HG02610 (cell line): ENCODE measurements around the gene GRHL3.

Experiments
- ATAC-seq: cut with Tn5 transposase; IDR thresholded peaks from one replicate; pipeline ENCODE4 v1.9.1; 2021; ENCODE audit warnings: mild to moderate bottlenecking, moderate library complexity; ENCODE audit not compliant: unreplicated experiment

Gene GRHL3

GRCh38 chr1:24340770-24341169 is 21.6 kb downstream of the GRHL3 start:
- no peak for ATAC-seq

GRCh38 chr1:24341260-24341659 is 22.1 kb downstream of the GRHL3 start:
- ATAC-seq, result no peak

DNA sequence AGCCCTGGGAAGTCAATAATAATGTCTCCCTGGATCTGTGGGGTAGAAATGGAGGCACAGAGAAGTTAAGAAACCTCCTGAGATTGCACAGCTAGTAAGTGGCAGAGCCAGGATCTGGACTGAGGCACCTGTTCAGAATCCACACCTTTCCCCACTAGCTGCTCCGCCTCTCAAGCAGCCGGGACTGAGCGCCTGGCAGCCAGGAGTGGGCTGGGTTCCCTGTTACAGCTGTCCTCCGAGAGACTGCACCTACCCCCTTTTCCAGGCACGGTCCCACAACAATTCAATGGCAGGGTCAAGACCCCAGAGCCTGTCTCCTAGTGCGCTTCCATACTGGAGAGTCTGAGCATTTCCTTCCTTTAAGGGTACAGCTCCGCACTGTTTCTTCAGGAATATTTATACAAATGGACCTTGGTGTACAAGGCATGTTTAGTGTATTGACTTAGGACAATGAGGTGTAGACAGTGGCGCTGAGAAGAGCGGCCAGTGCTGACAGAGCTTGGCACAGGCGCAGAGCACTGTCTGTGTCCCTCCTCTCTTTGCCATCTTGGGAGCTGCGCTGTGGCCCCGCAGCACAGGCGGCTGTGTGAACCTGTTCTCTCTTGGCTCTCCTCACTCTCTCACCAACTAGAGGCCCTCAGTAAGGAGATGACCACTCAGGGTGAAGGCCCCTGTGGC is 24.4 kb downstream of the GRHL3 start:
- ATAC-seq, result no peak

- ATAC-seq, result no peak
Observed at GRCh38 chr1:24344090-24344742, 25.1 kb downstream of the GRHL3 start.

DNA sequence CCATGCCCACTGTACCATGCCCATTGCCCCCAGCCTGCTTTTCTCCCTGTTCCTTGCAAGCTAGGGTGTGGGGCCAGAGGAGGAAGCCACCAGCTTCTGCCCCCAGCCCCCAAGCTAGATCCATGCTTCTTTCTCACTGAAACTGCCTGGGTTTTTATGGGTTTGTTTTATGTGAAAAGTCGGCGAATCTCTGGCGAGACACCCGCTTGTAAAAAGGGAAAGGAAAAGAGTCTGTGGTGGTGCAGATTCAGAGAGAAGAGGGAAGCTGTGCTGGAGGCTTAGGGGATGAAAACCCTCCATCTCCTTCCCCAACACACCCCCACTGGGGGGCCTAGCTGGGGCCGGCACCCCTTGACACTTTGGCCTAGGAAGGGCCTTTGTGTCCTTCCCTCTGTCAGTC is 26.2 kb downstream of the GRHL3 start:
- no peak for ATAC-seq

DNA sequence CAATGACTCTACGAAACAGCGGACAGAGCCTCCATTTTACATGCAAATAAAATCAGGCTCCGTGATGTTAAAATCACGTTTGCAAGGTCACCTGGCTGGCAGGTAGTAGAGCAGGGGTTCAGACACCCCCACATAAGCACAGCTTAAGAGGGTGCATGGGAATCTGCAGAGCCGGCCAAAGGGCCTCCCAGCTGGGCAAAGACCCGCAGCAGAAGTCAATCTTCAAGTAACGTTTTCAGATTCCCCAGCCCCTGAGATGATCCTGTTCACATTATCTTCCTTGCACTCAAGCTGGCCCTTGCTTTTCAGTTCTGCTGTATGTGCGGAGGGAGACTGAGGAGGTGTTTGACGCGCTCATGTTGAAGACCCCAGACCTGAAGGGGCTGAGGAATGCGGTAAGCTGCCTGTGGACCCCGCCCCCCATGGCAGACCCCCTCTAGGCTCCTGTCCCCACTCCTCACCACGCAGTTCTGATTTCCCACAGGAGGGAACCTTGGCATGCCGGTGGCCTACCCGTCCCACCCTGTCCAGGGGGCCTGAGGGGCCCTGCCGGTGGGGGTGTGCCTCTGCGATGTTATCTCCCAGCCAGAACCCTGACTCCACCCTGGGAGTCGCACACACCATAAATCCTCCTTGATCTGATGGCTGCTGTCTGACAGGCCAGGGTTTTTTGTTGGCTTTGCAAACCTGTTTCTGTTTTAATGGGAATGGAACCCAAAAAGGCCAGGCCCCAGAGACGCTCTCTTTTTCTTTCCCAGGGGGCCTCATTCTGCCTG is 28.2 kb downstream of the GRHL3 start:
- no peak for ATAC-seq

GRCh38 chr1:24348196-24348595 is 29.0 kb downstream of the GRHL3 start:
- ATAC-seq, result no peak

DNA sequence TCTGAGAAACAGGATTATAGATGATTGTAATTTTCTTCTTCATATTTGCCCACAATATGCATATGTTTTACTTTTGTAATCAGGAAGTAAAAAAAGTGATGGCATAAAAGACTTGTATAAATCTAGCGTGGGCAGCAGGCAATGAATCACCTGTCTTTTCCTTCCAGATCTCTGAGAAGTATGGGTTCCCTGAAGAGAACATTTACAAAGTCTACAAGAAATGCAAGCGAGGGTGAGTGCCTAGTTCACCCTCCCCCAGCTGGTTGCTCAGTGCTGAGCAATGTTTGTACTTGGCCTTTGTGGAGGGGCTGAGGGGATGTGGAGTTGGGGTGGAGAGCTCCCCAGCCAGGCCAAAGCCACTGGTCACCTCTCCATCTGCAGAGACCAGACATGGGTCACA is 30.7 kb downstream of the GRHL3 start:
- ATAC-seq, result no peak

DNA sequence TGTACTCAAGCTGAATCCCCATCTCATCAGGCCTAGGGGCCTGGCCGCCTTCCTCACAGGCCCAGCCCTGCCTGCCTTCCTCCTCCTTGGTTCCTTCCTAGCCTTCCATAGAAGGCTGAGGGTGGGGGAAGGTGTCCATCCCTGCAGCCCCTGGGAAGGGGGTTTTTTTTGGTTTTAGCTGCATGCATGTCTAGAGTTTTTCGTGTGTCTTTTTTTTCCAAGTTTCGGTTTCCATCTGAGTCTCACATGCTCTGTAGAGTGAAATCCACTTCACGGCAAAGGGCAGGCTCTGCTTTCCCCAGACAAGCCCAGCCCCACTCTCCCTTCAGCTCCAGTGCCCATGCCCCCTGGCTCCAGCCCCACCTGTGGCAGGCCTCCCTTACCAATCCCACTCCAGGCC is 32.1 kb downstream of the GRHL3 start:
- peak; percentile 64 for ATAC-seq

- ATAC-seq, result no peak
Observed at GRCh38 chr1:24351918-24352627, 32.9 kb downstream of the GRHL3 start.

GRCh38 chr1:24353292-24353891 is 34.2 kb downstream of the GRHL3 start:
- no peak for ATAC-seq

DNA sequence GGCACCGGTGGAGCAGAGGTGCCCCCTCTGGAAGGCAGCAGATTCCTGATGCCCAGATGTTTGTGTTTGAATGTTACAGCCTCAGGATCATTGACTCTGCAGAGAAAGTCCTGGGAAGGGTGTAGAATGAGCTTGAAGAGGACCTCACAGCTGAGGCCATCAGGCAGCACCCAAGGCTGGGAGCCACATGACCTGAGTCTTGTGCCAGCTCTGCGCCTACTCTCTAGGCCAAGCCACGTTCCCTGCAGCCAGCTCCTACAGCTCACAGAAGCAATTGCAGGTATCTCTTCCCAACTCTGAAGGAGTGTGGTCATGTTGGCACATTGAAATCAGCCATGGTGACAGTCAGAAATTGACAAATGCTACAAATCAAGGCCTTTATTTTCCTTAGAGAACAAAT is 36.3 kb downstream of the GRHL3 start:
- ATAC-seq, result no peak

DNA sequence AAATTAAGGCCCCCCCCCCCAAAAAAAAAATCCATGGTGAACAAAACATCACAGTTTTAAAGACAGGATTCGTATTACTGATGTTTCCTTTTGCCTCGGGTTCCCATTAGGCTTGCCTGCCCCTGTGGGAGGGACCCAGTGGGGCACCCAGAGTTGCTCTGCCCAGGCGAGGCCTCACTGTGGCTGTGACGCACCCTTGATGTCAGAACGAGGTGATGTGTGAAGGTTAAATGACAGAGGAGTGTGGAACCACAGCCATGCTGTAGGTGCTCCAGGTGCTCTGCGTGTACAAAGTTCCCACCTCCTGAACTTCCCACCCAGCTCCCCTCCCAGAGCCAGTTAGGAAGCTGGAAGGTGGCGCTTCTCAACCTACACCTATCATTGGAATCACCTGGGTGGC is 37.9 kb downstream of the GRHL3 start:
- ATAC-seq, result no peak

- no peak for ATAC-seq
Observed at GRCh38 chr1:24360681-24361080, 41.5 kb downstream of the GRHL3 start.

DNA sequence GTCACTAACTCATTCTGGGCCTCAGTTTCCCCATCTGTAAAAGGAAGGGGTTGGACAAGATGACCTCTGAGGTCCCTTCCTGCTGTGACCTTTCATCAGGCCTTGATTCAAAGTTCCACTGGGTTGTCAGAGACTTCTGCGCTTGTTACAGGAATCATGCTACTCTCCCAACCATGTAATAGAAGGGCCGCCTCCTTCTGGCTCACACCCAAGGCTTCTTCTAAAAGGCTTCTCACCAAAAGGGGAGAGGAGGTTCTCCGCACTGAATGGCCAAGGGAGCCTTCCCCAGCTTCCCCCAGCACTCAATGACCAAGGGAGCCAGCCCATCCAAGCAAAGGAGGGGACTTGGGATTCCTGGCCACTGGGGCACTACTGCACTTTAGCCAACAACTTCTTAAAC is 42.7 kb downstream of the GRHL3 start:
- ATAC-seq, result no peak

DNA sequence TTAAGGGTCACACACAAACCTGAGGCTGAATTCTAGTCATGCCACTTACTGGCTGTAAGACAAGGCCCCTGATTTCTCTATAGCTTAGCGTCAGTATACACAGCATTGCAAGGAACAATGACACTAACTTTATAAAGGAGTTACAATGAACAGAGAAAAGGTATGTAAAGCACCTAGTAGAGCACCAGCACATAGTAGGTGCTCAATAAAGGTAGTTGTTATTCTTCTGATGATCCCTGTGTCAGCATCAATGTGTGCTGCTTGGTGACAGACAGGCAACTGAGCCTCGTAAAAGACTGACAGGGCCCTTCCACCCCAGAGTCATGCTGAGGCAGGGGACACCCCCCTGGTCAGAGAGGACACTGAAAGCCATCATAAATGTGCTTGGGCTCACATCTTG is 43.2 kb downstream of the GRHL3 start:
- no peak for ATAC-seq

DNA sequence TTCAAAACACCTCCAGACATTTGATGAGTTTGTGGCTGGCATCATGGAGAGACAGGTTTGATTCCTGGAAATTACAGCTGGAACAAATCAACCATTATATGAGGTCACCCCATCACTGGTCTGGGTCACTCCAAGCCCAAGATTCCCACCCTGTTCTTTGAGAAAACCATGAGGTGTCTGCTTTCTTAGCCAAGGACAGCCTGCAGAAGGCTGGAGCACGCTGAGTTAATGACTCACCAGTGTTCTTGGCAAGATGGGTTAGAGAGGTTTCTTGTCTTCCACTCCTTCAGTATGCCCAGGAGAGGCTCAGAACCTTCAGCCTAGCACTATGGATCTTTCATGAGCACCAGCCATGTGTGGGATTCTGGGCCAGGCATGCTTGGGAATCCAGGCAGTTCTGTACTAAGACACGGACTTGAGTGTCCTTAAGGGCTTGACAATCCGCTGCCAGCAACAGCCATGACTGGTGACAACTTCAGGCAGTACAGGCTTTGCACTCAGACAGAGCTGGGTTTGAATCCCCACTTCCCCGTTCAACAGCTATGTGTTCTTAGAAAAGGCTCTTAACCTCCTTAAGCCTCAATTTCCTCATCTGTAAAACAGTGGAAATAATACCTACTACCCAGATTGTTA is 43.9 kb downstream of the GRHL3 start:
- no peak for ATAC-seq

GRCh38 chr1:24363994-24364393 is 44.8 kb downstream of the GRHL3 start:
- ATAC-seq, result no peak

DNA sequence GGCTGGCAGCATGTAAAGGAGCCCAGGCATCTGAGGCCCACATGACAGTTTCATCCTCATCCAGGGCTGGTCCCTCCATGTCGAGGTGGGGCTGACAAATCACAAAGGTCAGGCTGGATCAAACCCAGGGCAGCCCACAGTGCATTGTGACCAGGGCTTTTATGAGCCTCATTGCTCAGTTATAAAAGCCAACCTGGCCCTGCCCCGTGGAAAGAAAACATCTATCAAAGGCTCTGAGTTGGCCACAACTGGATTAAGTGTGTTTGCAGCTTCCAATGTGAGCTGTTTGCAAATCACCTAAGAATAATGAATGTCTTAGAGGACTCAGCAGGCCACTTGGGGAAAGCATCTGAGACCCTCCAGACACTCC is 45.4 kb downstream of the GRHL3 start:
- no peak for ATAC-seq

GRCh38 chr1:24364975-24365678 is 46.0 kb downstream of the GRHL3 start:
- ATAC-seq, result peak; percentile 88
